ENCODE results near the gene CES3. TPM values are rescaled to one million over a fixed set of nuclear protein-coding genes. Genes with fewer than 3 reads are reported as not detected.

The CES3 gene
- total and polyA plus RNA-seq, 11 donors = 0.08 to 1.7 (median 0.88) TPM

DNA sequence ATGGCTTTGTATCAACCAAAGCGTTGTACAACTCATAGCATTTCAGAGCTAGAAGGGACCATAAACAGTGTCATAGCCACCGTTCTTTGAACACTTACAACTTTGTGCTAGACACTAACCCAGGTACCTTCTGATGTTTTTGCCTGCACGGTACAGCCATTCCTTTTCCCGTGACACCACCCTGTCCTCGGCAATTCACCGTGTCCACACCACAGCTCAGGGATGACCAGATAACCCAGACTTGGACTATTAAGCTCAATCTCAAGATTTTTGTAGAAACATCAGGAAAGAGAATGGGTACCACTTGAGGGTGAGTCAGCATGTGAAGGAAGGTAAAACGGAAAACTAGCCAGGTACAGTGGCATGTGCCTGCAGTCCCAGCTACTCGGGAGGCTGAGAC lies 58.1 kb downstream of the CES3 start:
- 92 to 93% (median 93%) methylated on average over 8 of the region's 8 CpGs for WGBS, 4 donors
- Histone ChIP-seq H3K4me1 (peaks cover 0 to 13% (median 8%) of the 10 kb centered on the region in 12 donors), H3K4me3 (no peak overlapping the region), H3K27me3 (peaks cover 0 to 8% (median 0%) of the 10 kb centered on the region in 9 donors), H3K36me3 (no peaks in the 10 kb centered on the region), H3K9me3 (no peaks in the 10 kb centered on the region), H3K27ac (no peak overlapping the region)
- TF ChIP-seq, protein P1, sequence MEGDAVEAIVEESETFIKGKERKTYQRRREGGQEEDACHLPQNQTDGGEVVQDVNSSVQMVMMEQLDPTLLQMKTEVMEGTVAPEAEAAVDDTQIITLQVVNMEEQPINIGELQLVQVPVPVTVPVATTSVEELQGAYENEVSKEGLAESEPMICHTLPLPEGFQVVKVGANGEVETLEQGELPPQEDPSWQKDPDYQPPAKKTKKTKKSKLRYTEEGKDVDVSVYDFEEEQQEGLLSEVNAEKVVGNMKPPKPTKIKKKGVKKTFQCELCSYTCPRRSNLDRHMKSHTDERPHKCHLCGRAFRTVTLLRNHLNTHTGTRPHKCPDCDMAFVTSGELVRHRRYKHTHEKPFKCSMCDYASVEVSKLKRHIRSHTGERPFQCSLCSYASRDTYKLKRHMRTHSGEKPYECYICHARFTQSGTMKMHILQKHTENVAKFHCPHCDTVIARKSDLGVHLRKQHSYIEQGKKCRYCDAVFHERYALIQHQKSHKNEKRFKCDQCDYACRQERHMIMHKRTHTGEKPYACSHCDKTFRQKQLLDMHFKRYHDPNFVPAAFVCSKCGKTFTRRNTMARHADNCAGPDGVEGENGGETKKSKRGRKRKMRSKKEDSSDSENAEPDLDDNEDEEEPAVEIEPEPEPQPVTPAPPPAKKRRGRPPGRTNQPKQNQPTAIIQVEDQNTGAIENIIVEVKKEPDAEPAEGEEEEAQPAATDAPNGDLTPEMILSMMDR (IDR thresholded peaks at IDR 0.05) = no peak
- no peak for TF ChIP-seq POLR2A (IDR thresholded peaks at IDR 0.05)
- ATAC-seq = no peak
- intact Hi-C loops (cut with DNase I) = loop anchor here in 4 of 10 donors (5.0 to 10.0 kb wide), 3 partner anchors 86 to 138 kb away; partner anchors contain the start of genes FBXL8 (in 3 of the 4), TRADD (in 3 of the 4), B3GNT9 (in 1 of the 4) and PHAF1 (in 1 of the 4)
- DNase-seq = no peak

DNA sequence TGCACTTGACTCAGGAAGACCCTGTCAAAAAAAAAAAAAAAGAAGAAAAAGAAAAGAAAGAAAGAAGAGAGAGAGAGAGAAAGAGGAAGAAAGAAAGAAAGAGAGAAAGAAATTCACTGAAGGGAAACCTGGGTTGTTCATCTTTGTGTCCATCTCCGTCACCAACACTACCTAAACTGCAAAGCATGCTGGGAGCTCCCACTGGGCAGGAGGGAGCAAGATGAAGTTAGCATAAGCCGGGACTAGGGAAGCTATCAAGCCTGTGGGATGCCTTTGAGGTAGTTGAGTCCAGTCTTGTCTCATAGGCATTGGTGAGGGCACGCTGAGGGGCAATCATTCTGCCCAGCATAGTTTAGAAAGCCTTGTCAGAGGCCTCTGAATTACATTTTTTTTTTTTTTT lies 60.3 kb downstream of the CES3 start:
- DNase-seq (no peak), ATAC-seq (no peak)
- no peaks in the 10 kb centered on the region for H3K9me3 ChIP-seq
- H3K36me3 ChIP-seq = no peaks in the 10 kb centered on the region
- 85 to 87% (median 86%) methylated on average over 3 of the region's 3 CpGs for WGBS, 4 donors
- no peak overlapping the region for H3K27ac ChIP-seq
- TF ChIP-seq, protein P1 (IDR thresholded peaks at IDR 0.05) = no peak
- no peak for TF ChIP-seq POLR2A (IDR thresholded peaks at IDR 0.05)
- intact Hi-C loops (cut with DNase I) = no loop called here
- H3K4me1 ChIP-seq = peaks cover 0 to 3% (median 0%) of the 10 kb centered on the region in 12 donors
- no peak overlapping the region for H3K4me3 ChIP-seq
- H3K27me3 ChIP-seq = no peaks in the 10 kb centered on the region

DNA sequence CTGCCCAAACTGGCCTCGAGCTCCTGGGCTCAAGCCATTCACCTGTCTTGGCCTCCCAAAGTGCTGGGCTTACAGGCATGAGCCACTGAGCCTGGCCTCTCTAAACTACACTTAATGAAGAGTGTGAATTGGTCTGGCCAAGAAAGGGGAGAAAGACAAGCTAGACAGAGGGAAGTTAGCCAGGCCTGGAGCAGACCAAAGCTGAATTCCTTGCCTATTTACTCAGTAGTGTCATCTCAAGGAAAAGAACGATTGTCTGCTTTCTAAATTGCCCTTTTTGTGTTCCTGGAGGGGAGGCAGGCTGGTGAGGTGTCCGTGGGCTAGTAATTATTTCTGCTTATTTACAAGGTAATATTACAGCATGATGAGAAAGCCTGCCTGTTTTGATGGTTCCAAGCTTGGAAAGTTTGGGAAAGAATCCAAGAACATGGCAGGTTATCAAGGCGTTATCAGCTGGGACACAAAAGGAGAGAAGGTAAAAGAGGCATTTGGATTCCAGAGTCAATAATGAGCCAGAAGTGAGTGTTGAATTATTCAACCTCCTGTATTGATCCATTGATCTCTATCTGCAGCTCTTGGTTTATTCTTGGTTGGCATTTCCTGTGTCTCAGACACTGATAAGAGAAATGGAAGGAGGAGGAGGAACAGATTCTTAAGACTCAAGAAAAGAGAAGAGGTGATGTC lies 61.6 kb downstream of the CES3 start:
- TF ChIP-seq, protein P1 (IDR thresholded peaks at IDR 0.05) = no peak
- H3K27me3 ChIP-seq = no peaks in the 10 kb centered on the region
- H3K27ac ChIP-seq = no peak overlapping the region
- ATAC-seq (no peak), DNase-seq (peak in 1 of 5 donors; percentile 7)
- no peaks in the 10 kb centered on the region for H3K9me3 ChIP-seq
- intact Hi-C loops (cut with DNase I) = no loop called here
- H3K4me3 ChIP-seq = no peak overlapping the region
- 69 to 77% (median 73%) methylated on average over 4 of the region's 4 CpGs for WGBS, 4 donors
- H3K36me3 ChIP-seq = no peaks in the 10 kb centered on the region
- H3K4me1 ChIP-seq = peaks cover 0 to 3% (median 0%) of the 10 kb centered on the region in 12 donors

DNA sequence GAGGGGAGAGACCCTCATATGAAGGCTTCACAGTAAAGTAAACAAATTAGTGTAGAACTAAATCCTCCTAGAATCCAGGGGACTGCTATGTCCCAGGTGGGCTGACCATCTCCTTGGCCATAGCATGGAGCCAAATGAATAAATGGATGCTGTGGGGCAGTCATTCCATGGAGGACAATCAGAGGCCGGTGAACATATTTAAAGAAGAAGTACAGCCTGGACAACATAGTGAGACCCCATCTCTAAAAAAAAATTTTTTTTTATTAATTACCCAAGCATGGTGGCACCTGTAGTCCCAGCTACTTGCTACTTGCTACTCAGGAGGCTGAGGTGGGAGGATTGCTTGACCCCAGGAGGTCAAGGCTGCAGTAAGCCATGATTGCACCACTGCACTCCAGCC lies 62.6 kb downstream of the CES3 start:
- intact Hi-C loops (cut with DNase I) = no loop called here
- 91 to 100% (median 95%) methylated on average over 1 of the region's 1 CpG for WGBS, 4 donors

More for the DNA sequence above, 62.6 kb downstream of the CES3 start:
- no peaks in the 10 kb centered on the region for H3K36me3 ChIP-seq
- no peak overlapping the region for H3K27ac ChIP-seq
- TF ChIP-seq POLR2A (IDR thresholded peaks at IDR 0.05) = no peak
- TF ChIP-seq, protein P1 (IDR thresholded peaks at IDR 0.05) = no peak
- no peak for ATAC-seq
- no peaks in the 10 kb centered on the region for H3K9me3 ChIP-seq
- peaks cover 0 to 12% (median 6%) of the 10 kb centered on the region in 12 donors for H3K4me1 ChIP-seq
- DNase-seq = no peak
- H3K4me3 ChIP-seq = no peak overlapping the region
- no peaks in the 10 kb centered on the region for H3K27me3 ChIP-seq

Other genes with a start within 250 kb of the CES3 start
- 100 to 1,000 TPM in 3 of 9 donors, 10 to 100 TPM in 6; 58.3 to 117 (median 88.6) TPM for gene DYNC1LI2, start 209.7 kb upstream of the CES3 start, total RNA-seq
- gene DYNC1LI2, start 209.7 kb upstream of the CES3 start, polyA plus RNA-seq = 10 to 100 TPM; 38.3 to 53.2 TPM
- gene TERB1, start 159.7 kb upstream of the CES3 start, total RNA-seq = not detected
- gene TERB1, start 159.7 kb upstream of the CES3 start, polyA plus RNA-seq = not detected
- gene NAE1, start 130.3 kb upstream of the CES3 start, total RNA-seq = 10 to 100 TPM; 25.6 to 39.3 (median 29.6) TPM
- gene NAE1, start 130.3 kb upstream of the CES3 start, polyA plus RNA-seq = 10 to 100 TPM; 17.7 to 34.3 TPM
- not detected for gene CA7, start 116.9 kb upstream of the CES3 start, total RNA-seq
- gene CA7, start 116.9 kb upstream of the CES3 start, polyA plus RNA-seq = not detected
- gene PDP2, start 80.8 kb upstream of the CES3 start, total RNA-seq = 1 to 10 TPM; 2.1 to 7.5 (median 3.9) TPM
- 1 to 10 TPM; 1.1 to 3.2 TPM for gene PDP2, start 80.8 kb upstream of the CES3 start, polyA plus RNA-seq
- gene CDH16, start 42.4 kb upstream of the CES3 start, total RNA-seq = under 1 TPM in 4 of 9 donors, not detected in 5; 0.13 to 0.44 (median 0.17) TPM
- 1 to 10 TPM in 1 of 2 donors, under 1 TPM in 1; 0.08 to 1.6 TPM for gene CDH16, start 42.4 kb upstream of the CES3 start, polyA plus RNA-seq
- 100 to 1,000 TPM in 7 of 9 donors, 10 to 100 TPM in 2; 57.5 to 298 (median 143) TPM for gene RRAD, start 35.7 kb upstream of the CES3 start, total RNA-seq
- 100 to 1,000 TPM; 152 to 277 TPM for gene RRAD, start 35.7 kb upstream of the CES3 start, polyA plus RNA-seq
- 100 to 1,000 TPM; 103 to 188 (median 110) TPM for gene CIAO2B, start 26.9 kb upstream of the CES3 start, total RNA-seq
- 100 to 1,000 TPM; 265 to 669 TPM for gene CIAO2B, start 26.9 kb upstream of the CES3 start, polyA plus RNA-seq
- 100 to 1,000 TPM in 4 of 9 donors, 10 to 100 TPM in 5; 56.0 to 157 (median 78.8) TPM for gene CES2, start 25.8 kb upstream of the CES3 start, total RNA-seq
- 100 to 1,000 TPM in 1 of 2 donors, 10 to 100 TPM in 1; 40.9 to 125 TPM for gene CES2, start 25.8 kb upstream of the CES3 start, polyA plus RNA-seq
- gene CES4A, start 27.3 kb downstream of the CES3 start, total RNA-seq = 10 to 100 TPM in 2 of 9 donors, 1 to 10 TPM in 7; 3.5 to 26.8 (median 7.1) TPM
- gene CES4A, start 27.3 kb downstream of the CES3 start, polyA plus RNA-seq = 10 to 100 TPM in 1 of 2 donors, 1 to 10 TPM in 1; 8.1 to 16.6 TPM
- gene CBFB, start 67.9 kb downstream of the CES3 start, total RNA-seq = 10 to 100 TPM; 16.4 to 53.6 (median 28.1) TPM
- 10 to 100 TPM; 11.3 to 41.0 TPM for gene CBFB, start 67.9 kb downstream of the CES3 start, polyA plus RNA-seq
- gene PHAF1, start 148.7 kb downstream of the CES3 start, total RNA-seq = 10 to 100 TPM in 5 of 9 donors, 1 to 10 TPM in 4; 8.4 to 17.8 (median 11.6) TPM
- gene PHAF1, start 148.7 kb downstream of the CES3 start, polyA plus RNA-seq = 10 to 100 TPM in 1 of 2 donors, 1 to 10 TPM in 1; 5.6 to 11.6 TPM
- gene B3GNT9, start 189.7 kb downstream of the CES3 start, total RNA-seq = 10 to 100 TPM in 5 of 9 donors, 1 to 10 TPM in 4; 8.6 to 17.5 (median 11.9) TPM
- 10 to 100 TPM in 1 of 2 donors, 1 to 10 TPM in 1; 6.4 to 16.9 TPM for gene B3GNT9, start 189.7 kb downstream of the CES3 start, polyA plus RNA-seq
- gene TRADD, start 198.6 kb downstream of the CES3 start, total RNA-seq = 10 to 100 TPM in 4 of 9 donors, 1 to 10 TPM in 5; 4.7 to 14.3 (median 8.4) TPM
- 10 to 100 TPM in 1 of 2 donors, 1 to 10 TPM in 1; 6.8 to 16.2 TPM for gene TRADD, start 198.6 kb downstream of the CES3 start, polyA plus RNA-seq
- gene FBXL8, start 198.7 kb downstream of the CES3 start, total RNA-seq = 10 to 100 TPM in 1 of 9 donors, 1 to 10 TPM in 8; 5.0 to 13.4 (median 7.2) TPM
- 1 to 10 TPM; 5.4 to 9.2 TPM for gene FBXL8, start 198.7 kb downstream of the CES3 start, polyA plus RNA-seq
- gene HSF4, start 203.5 kb downstream of the CES3 start, total RNA-seq = 10 to 100 TPM; 11.6 to 62.4 (median 35.4) TPM
- 10 to 100 TPM in 1 of 2 donors, 1 to 10 TPM in 1; 5.9 to 62.5 TPM for gene HSF4, start 203.5 kb downstream of the CES3 start, polyA plus RNA-seq
- 100 to 1,000 TPM in 1 of 9 donors, 10 to 100 TPM in 8; 64.9 to 119 (median 77.4) TPM for gene NOL3, start 209.3 kb downstream of the CES3 start, total RNA-seq
- 100 to 1,000 TPM; 112 to 121 TPM for gene NOL3, start 209.3 kb downstream of the CES3 start, polyA plus RNA-seq
- gene MATCAP1, start 222.7 kb downstream of the CES3 start, total RNA-seq = 10 to 100 TPM in 5 of 9 donors, 1 to 10 TPM in 4; 4.1 to 21.6 (median 11.1) TPM
- gene MATCAP1, start 222.7 kb downstream of the CES3 start, polyA plus RNA-seq = 10 to 100 TPM; 10.2 to 15.5 TPM
- 1 to 10 TPM; 1.9 to 9.1 (median 2.8) TPM for gene EXOC3L1, start 228.9 kb downstream of the CES3 start, total RNA-seq
- gene EXOC3L1, start 228.9 kb downstream of the CES3 start, polyA plus RNA-seq = 1 to 10 TPM; 3.4 to 7.0 TPM
- 10 to 100 TPM; 25.2 to 71.3 (median 33.7) TPM for gene E2F4, start 230.9 kb downstream of the CES3 start, total RNA-seq
- gene E2F4, start 230.9 kb downstream of the CES3 start, polyA plus RNA-seq = 10 to 100 TPM; 29.3 to 41.4 TPM
- 1 to 10 TPM in 1 of 9 donors, under 1 TPM in 8; 0.32 to 1.8 (median 0.65) TPM for gene ELMO3, start 237.9 kb downstream of the CES3 start, total RNA-seq
- under 1 TPM; 0.68 to 0.91 TPM for gene ELMO3, start 237.9 kb downstream of the CES3 start, polyA plus RNA-seq